ENCODE data around the gene XRCC2.
"Not testable (repeated sequence)": the region's sequence is repeated elsewhere in the genome, so short reads cannot be mapped to it uniquely, and the experiment has no call there.

The XRCC2 gene

GRCh38 chr7:152675759-152676636, at the start of gene XRCC2:
XRCC2 (minus strand) TSS chr7:152676141; CDS start chr7:152676079, 62 bp downstream.
- peak; percentile 92 to 93 for DNase-seq (ENCODE audit: low read depth in 2 of 2)

DNA sequence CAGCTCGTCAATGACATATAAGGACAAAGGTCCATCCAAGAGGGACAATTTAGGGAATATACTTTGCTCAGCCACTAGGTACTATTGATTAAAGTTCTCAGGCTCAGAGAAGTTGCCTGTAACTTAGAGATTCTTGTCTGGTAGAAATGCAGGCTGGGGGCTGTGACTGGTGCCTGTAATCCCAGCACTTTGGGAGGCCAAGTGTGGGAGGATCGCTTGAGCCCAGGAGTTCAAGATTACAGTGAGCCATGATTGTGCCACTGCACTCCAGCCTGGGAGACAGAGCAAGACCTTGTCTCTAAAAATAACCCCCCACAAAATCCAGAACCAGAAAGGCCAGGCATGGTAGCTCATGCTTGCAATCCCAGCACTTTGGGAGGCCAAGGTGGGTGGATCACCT, 47.4 kb upstream of the XRCC2 start:
- no peak for DNase-seq (ENCODE audit: low read depth in 2 of 2)

DNA sequence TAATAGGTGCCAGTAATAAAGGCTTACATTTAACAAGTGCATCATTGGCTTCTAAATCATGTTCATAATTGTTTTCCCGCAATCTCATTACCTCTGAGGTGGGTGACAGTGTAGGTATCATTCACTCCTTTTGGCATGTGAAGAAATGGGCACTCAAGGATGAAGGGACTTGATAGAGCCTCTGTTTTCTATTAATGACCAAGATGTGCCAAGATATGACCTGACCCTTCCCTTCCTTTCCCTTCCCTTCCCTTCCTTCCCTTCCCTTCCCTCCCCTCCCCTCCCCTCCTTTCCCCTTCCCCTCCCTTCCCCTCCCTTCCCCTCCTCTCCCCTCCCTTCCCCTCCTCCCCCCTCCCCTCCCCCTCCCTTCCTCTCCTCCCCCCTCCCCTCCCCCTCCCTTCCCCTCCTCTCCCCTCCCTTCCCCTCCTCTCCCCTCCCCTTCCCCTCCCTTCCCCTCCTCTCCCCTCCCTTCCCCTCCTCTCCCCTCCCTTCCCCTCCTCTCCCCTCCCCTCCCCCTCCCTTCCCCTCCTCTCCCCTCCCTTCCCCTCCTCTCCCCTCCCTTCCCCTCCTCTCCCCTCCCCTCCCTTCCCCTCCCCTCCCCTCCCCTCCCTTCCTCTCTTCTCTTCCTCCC, 36.6 kb upstream of the XRCC2 start:
- DNase-seq (ENCODE audit: low read depth in 2 of 2): not testable (repeated sequence)

DNA sequence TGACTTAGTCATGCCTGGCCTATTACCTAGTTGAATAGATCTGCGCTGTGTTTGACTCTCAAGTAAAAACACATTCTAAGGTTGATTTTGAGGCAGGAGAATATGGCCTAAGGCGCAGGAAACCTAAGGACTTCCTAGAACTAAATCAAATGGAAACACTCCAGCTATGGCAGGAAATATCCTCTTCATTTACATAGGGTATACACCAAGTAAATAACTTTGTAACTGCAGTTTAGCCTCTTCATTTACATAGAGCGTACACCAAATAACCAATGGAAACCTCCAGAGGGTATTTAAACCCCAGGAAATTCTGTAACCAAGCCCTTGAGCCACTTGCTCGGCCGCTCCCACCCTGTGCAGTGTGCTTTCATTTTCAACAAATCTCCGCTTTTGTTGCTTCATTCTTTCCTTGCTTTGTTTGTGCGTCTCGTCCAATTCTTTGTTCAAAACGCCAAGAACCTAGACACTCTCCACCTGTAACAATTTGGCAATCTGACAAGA, 35.6 kb upstream of the XRCC2 start:
- no peak for DNase-seq (ENCODE audit: low read depth in 2 of 2)

DNA sequence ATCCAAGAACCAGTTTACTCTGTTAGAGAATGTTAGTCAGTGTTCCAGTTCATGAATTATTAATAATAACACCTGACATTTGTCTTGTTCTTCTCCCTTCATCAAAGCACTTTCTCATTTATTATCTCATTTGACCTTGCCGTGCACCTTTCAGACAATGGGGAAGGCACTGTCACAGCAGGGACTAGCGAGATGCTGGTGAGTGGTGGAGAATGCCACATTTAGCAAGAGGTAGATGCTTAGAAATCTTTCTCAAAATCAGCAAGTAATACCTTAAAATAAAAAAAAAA, 34.2 kb upstream of the XRCC2 start:
- DNase-seq (ENCODE audit: low read depth in 2 of 2): no peak

GRCh38 chr7:152709287-152710152, 33.6 kb upstream of the XRCC2 start:
- DNase-seq (ENCODE audit: low read depth in 2 of 2): no peak

GRCh38 chr7:152704796-152705384, 28.9 kb upstream of the XRCC2 start:
- DNase-seq (ENCODE audit: low read depth in 2 of 2): no peak

DNA sequence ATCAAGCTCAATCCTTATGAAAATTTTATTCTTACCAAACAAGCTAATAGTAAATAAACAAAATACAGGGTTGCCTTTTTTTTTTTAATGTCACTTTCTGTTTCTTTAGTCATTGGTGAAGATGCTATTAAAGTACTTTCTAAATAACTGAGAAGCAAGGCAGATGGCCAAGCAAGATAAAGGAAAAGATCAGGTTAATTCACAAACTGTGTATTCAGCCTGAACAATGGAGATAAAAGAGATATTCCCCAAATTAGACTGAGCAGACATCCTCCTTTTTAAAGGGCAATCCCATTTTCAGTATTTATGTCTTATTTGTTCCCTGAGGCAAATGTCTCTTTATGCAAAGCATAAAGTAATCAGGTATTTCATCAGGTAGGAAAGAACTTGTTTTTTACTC, 23.1 kb upstream of the XRCC2 start:
- no peak for DNase-seq (ENCODE audit: low read depth in 2 of 2)

DNA sequence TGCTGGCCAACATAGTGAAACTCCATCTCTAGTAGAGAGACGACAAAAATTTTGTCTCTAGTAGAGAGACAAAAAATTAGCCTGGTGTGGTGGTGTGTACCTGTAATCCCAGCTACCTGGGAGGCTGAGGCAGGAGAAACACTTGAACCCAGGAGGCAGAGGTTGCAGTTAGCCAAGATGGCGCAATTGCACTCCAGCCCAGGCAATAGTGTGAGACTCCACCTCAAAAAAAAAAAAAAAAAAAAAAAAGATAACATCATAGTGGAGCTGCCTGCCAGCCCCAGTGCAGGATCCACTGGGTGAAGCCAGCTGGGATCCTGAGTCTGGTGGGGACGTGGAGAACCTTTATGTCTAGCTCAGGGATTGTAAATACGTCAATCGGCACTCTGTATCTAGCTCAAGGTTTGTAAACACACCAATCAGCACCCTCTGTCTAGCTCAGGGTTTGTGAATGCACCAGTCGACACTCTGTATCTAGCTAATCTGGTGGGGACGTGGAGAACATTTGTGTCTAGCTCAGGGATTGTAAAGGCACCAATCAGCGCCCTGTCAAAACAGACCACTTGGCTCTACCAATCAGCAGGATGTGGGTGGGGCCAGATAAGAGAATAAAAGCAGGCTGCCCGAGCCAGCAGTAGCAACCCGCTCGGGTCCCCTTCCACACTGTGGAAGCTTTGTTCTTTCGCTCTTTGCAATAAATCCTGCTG, 21.5 kb upstream of the XRCC2 start:
- DNase-seq (ENCODE audit: low read depth in 2 of 2): not testable (repeated sequence)

DNA sequence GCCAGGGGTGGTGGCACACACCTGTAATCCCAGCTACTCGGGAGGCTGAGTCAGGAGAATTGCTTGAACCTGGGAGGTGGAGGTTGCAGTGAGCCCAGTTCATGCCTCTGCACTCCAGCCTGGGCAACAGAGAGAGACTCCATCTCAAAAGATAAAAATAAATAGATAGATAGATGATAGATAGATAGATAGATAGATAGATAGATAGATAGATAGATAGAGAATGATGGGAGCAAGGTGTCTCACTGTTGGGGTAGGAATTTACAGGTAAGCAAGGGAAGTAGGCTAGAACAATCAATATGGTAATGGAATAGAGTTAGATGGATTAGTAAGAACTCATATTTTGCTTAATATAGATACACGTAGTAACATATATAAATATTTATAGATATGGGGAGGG, 16.3 kb upstream of the XRCC2 start:
- DNase-seq (ENCODE audit: low read depth in 2 of 2): not testable (repeated sequence)

- DNase-seq (ENCODE audit: low read depth in 2 of 2): no peak
Observed at GRCh38 chr7:152683297-152683696, 7.4 kb upstream of the XRCC2 start.

GRCh38 chr7:152677808-152678670, 2.1 kb upstream of the XRCC2 start:
- DNase-seq (ENCODE audit: low read depth in 2 of 2): no peak

DNA sequence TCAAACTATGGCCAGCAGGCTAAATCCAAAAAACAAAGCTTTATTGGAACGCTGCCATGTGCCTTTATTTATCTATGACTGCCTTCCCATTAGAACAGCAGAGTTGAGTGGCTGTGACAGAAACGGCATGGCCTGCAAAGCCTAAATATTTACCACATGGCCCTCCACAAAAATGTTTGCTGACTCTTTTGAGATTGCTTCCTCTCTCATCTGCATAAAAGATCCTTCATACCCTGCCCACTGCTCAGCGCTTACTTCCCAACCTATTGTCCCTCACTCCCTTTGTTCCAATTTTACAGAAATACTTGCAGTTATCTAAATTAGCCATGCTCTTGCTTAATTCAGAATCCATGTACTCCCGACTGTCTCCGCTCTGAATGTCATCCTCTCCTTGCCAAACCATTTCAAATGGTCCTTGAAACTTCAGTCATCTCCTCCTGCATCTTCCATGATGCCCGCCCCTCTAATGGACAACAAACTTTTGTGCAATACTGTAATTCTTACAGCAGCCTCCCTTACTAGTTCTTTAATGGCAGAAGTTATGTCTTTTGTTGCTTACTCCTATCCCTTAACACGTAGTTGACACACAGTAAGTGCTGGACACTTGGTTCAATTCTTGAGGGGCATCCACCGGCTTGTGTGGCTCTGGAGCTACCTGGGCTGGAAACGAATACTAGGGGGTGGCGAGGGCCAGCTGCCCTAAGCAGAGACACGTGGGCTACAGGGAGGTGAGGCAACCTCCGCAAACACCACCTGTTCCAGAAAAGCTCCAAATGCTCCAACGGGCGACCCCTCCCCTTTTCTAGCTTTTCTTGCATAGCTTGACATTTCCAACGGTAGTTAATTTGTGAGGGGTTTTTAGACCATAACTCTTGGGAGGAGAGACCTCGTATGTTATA, 832 bp downstream of the XRCC2 start:
- no peak for DNase-seq (ENCODE audit: low read depth in 2 of 2)

GRCh38 chr7:152673897-152674296, 2.0 kb downstream of the XRCC2 start:
- no peak for DNase-seq (ENCODE audit: low read depth in 2 of 2)

GRCh38 chr7:152672626-152673025, 3.3 kb downstream of the XRCC2 start:
- DNase-seq (ENCODE audit: low read depth in 2 of 2): no peak

DNA sequence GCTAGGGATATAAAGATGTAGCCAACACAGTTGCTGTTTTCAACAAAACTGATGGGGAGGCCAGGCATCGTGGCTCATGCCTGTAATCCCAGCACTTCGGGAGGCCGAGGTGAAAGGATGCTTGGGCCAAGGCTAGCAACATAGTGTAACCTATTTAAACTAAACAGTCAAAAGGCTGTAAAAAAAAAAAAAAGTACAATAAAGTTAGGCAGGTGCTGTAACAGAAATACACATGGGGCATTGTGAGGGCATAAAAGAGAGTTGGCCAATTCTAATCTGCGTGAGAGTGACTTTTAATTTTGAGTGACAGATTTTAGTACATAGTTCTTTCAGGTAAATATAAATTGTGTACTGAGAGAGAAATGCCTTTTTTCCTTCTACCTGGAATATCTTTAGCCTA, 6.2 kb downstream of the XRCC2 start:
- DNase-seq (ENCODE audit: low read depth in 2 of 2): no peak

GRCh38 chr7:152668975-152669374, 7.0 kb downstream of the XRCC2 start:
- no peak for DNase-seq (ENCODE audit: low read depth in 2 of 2)

GRCh38 chr7:152667958-152668357, 8.0 kb downstream of the XRCC2 start:
- DNase-seq (ENCODE audit: low read depth in 2 of 2): no peak

DNA sequence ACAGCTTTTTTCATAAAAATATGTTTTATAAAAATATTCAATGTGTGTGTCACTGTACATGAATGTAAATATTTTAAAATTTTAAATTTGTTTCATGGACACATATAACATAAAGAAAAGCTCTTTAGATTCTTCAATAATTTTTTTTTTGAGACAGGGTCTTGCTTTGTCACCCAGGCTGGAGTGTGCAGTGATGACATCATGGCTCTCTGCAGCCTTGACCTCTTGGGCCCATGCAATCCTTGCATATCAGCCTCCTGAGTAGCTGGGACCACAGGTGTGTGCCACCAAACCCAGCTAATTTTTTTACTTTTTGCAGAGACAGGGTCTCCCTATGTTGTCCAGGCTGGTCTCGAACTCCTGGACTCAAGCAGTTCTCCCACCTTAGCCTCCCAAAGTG, 9.9 kb downstream of the XRCC2 start:
- DNase-seq (ENCODE audit: low read depth in 2 of 2): no peak
